ENCODE data around the gene PCNA. TPM values are rescaled to one million over a fixed set of nuclear protein-coding genes. Genes with fewer than 3 reads are reported as not detected.

The PCNA gene
- total and polyA plus RNA-seq, 10 of the 15 experiments (the other 5 are each of a cell fraction or from before 2014, with no cell fraction given) = 389 to 694 (median 540) TPM

- TF ChIP-seq FOS (IDR thresholded peaks at IDR 0.05; ENCODE audit: borderline replicate concordance, extremely low read depth, insufficient read length) (no peak), NFXL1 (IDR thresholded peaks at IDR 0.05; ENCODE audit: borderline replicate concordance) (no peak), BCL11A (IDR thresholded peaks at IDR 0.05; ENCODE audit: low read depth, low read length) (no peak), IRF3 (IDR thresholded peaks at IDR 0.05) (no peak), MTA2 (IDR thresholded peaks at IDR 0.05; ENCODE audit: low read depth) (no peak), NR2F1 (conservative IDR thresholded peaks at IDR 0.05) (no peak), TBL1XR1 (IDR thresholded peaks at IDR 0.05; ENCODE audit: low read depth, low read length) (no peak), POU2F2 (IDR thresholded peaks at IDR 0.05; ENCODE audit: borderline replicate concordance, low read depth, low read length) (no peak), CHD4 (IDR thresholded peaks at IDR 0.05) (no peak), PML (IDR thresholded peaks at IDR 0.05; ENCODE audit: low read length) (no peak), POLR2AphosphoS5 (IDR thresholded peaks at IDR 0.05; ENCODE audit: low read length) (no peak), ZNF24 (IDR thresholded peaks at IDR 0.05) (no peak)
Observed at GRCh38 chr20:5153152-5153467, 33.4 kb upstream of the PCNA start (continued).

GRCh38 chr20:5150226-5151076 is 30.7 kb upstream of the PCNA start:
- 0 out of 2 replicates have a peak, but pooled peaks cover 4% of the 10 kb centered on the region for H4K20me1 ChIP-seq (ENCODE audit: control insufficient read depth, insufficient read depth)
- in situ Hi-C loops (cut with MboI) (no loop called here), intact Hi-C loops (cut with micrococcal nuclease; ENCODE audit: unreplicated experiment) (no loop called here)
- no peak for DNase-seq (ENCODE audit: low read depth, low spot score)
- H3K4me3 ChIP-seq = no peak overlapping the region
- H3K4me1 ChIP-seq (ENCODE audit: control insufficient read depth, insufficient read depth, low read length) = peaks cover 14% of the 10 kb centered on the region
- no peaks in the 10 kb centered on the region for H3K27me3 ChIP-seq (replicated peaks in 1 of 2; ENCODE audit: control insufficient read depth in 2 of 2, insufficient read depth in 2 of 2, low read length in 1 of 2)
- peaks cover 0 to 2% of the 10 kb centered on the region in 2 experiments; a peak in 2 of 4 replicates for H3K36me3 ChIP-seq (ENCODE audit: control insufficient read depth in 2 of 2, insufficient read depth in 2 of 2, low read length in 1 of 2)
- RAD21 ChIA-PET (ENCODE audit: unreplicated experiment) = no interaction called here
- peaks cover 21% of the 10 kb centered on the region for H3K79me2 ChIP-seq (ENCODE audit: control insufficient read depth, insufficient read depth, low read length)
- no peak overlapping the region for H3K9ac ChIP-seq (ENCODE audit: control insufficient read depth, insufficient read depth, low read length)
- WGBS (ENCODE audit: insufficient coverage, insufficient replicate concordance, low lambda C conversion rate, missing lambda C conversion rate) = 80% methylated on average over 13 of the region's 13 CpGs
- H3K27ac ChIP-seq (ENCODE audit: control insufficient read depth, insufficient read depth) = no peak overlapping the region
- POLR2A ChIA-PET = no interaction called here
- H2AFZ ChIP-seq (ENCODE audit: control insufficient read depth, low read depth, low read length) = no peak overlapping the region
- no peak for FAIRE-seq
- no peak overlapping the region for H3K4me2 ChIP-seq (ENCODE audit: control insufficient read depth, insufficient read depth)
- H3K9me3 ChIP-seq (replicated peaks; ENCODE audit: control insufficient read depth, insufficient read depth, low read length) = no peaks in the 10 kb centered on the region
- BruUV-seq (replicated peaks) = no TSS peak
- no peak for ATAC-seq
- SMC1A ChIA-PET (ENCODE audit: uncharacterized antibody, unreplicated experiment) = no interaction called here
- CTCF ChIA-PET = no interaction called here
- TF ChIP-seq TAF1 (IDR thresholded peaks at IDR 0.05; ENCODE audit: borderline replicate concordance, low read depth, low read length) (no peak), SPI1 (IDR thresholded peaks at IDR 0.05; ENCODE audit: borderline replicate concordance, insufficient read depth, low read depth, low read length) (no peak), CREM (IDR thresholded peaks at IDR 0.05; ENCODE audit: low read depth) (no peak), POLR2AphosphoS2 (IDR thresholded peaks at IDR 0.05; ENCODE audit: low read depth, low read length) (no peak), POLR2AphosphoS5 (IDR thresholded peaks at IDR 0.05; ENCODE audit: low read length) (no peak), EGR1 (IDR thresholded peaks at IDR 0.05; ENCODE audit: borderline replicate concordance in 1 of 2, low read depth in 2 of 2, low read length in 2 of 2) (no peak), TCF12 (IDR thresholded peaks at IDR 0.05; ENCODE audit: low read depth, low read length) (no peak)
- TF ChIP-seq, protein P1, sequence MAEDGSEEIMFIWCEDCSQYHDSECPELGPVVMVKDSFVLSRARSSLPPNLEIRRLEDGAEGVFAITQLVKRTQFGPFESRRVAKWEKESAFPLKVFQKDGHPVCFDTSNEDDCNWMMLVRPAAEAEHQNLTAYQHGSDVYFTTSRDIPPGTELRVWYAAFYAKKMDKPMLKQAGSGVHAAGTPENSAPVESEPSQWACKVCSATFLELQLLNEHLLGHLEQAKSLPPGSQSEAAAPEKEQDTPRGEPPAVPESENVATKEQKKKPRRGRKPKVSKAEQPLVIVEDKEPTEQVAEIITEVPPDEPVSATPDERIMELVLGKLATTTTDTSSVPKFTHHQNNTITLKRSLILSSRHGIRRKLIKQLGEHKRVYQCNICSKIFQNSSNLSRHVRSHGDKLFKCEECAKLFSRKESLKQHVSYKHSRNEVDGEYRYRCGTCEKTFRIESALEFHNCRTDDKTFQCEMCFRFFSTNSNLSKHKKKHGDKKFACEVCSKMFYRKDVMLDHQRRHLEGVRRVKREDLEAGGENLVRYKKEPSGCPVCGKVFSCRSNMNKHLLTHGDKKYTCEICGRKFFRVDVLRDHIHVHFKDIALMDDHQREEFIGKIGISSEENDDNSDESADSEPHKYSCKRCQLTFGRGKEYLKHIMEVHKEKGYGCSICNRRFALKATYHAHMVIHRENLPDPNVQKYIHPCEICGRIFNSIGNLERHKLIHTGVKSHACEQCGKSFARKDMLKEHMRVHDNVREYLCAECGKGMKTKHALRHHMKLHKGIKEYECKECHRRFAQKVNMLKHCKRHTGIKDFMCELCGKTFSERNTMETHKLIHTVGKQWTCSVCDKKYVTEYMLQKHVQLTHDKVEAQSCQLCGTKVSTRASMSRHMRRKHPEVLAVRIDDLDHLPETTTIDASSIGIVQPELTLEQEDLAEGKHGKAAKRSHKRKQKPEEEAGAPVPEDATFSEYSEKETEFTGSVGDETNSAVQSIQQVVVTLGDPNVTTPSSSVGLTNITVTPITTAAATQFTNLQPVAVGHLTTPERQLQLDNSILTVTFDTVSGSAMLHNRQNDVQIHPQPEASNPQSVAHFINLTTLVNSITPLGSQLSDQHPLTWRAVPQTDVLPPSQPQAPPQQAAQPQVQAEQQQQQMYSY (CRISPR knock-in tag; IDR thresholded peaks at IDR 0.05) = no peak
